ENCODE measurements around the gene SPAG16.
"Not testable (repeated sequence)": the region's sequence is repeated elsewhere in the genome, so short reads cannot be mapped to it uniquely, and the experiment has no call there.

SPAG16 gene

GRCh38 chr2:213718411-213718810, 434.1 kb downstream of the SPAG16 start:
- DNase-seq = not testable (repeated sequence)

GRCh38 chr2:213722565-213722964, 438.3 kb downstream of the SPAG16 start:
- no peak for DNase-seq

GRCh38 chr2:213723041-213723560, 438.8 kb downstream of the SPAG16 start:
- no peak for DNase-seq

GRCh38 chr2:213723707-213724106, 439.4 kb downstream of the SPAG16 start:
- DNase-seq = no peak

GRCh38 chr2:213726101-213726500, 441.8 kb downstream of the SPAG16 start:
- no peak for DNase-seq

GRCh38 chr2:213733893-213734292, 449.6 kb downstream of the SPAG16 start:
- no peak for DNase-seq

GRCh38 chr2:213740453-213740852, 456.2 kb downstream of the SPAG16 start:
- DNase-seq = no peak

- no peak for DNase-seq
These were observed 467.2 kb downstream of the SPAG16 start for GRCh38 chr2:213751446-213751845.

GRCh38 chr2:213752575-213752974, 468.3 kb downstream of the SPAG16 start:
- no peak for DNase-seq

- no peak for DNase-seq
These were observed 473.3 kb downstream of the SPAG16 start for GRCh38 chr2:213757525-213757924.

- DNase-seq = no peak
These were observed 479.1 kb downstream of the SPAG16 start for GRCh38 chr2:213763354-213763753.

GRCh38 chr2:213763963-213764362, 479.7 kb downstream of the SPAG16 start:
- DNase-seq = no peak

- no peak for DNase-seq
These were observed 480.6 kb downstream of the SPAG16 start for GRCh38 chr2:213764849-213765248.

GRCh38 chr2:213766062-213766461, 481.8 kb downstream of the SPAG16 start:
- no peak for DNase-seq

GRCh38 chr2:213766465-213766901, 482.2 kb downstream of the SPAG16 start:
- DNase-seq = no peak

GRCh38 chr2:213787869-213788268, 503.6 kb downstream of the SPAG16 start:
- DNase-seq = no peak

- no peak for DNase-seq
These were observed 505.7 kb downstream of the SPAG16 start for GRCh38 chr2:213789940-213790339.

- no peak for DNase-seq
These were observed 507.8 kb downstream of the SPAG16 start for GRCh38 chr2:213792045-213792444.

GRCh38 chr2:213806125-213806726, 522.0 kb downstream of the SPAG16 start:
- DNase-seq = peak; percentile 33

GRCh38 chr2:213816583-213816982, 532.3 kb downstream of the SPAG16 start:
- no peak for DNase-seq

GRCh38 chr2:213818436-213818835, 534.2 kb downstream of the SPAG16 start:
- peak; percentile 5 for DNase-seq

- DNase-seq = peak; percentile 15
These were observed 550.1 kb downstream of the SPAG16 start for GRCh38 chr2:213834331-213834730.

- no peak for DNase-seq
These were observed 550.5 kb downstream of the SPAG16 start for GRCh38 chr2:213834746-213835145.

- no peak for DNase-seq
These were observed 562.6 kb downstream of the SPAG16 start for GRCh38 chr2:213846856-213847255.

- DNase-seq = no peak
These were observed 563.1 kb downstream of the SPAG16 start for GRCh38 chr2:213847316-213847715.

Measured in fibroblast of skin of scalp (primary cell).